Osteoblast (primary cell): ENCODE results near the gene SEC61A1. TPM values are rescaled to one million over a fixed set of nuclear protein-coding genes. Genes with fewer than 3 reads are reported as not detected.

Source experiments
- DNase-seq: peaks from one replicate; pipeline ENCODE4 v3.0.0; 2011; ENCODE audit warnings: low spot score, mixed read lengths; ENCODE audit not compliant: insufficient read length; ENCODE audit errors: missing footprints
- H2AFZ ChIP-seq: 2 replicates; pipeline ENCODE4 v1.6.0; 2011; ENCODE audit warnings: mild to moderate bottlenecking, low read length
- H3K27ac ChIP-seq: 2 replicates; pipeline ENCODE4 v1.5.1; 2011; ENCODE audit warnings: mild to moderate bottlenecking, low read depth, low read length, moderate library complexity
- H3K27me3 ChIP-seq: 2 replicates; pipeline ENCODE4 v1.6.0; 2012; ENCODE audit warnings: mild to moderate bottlenecking, control low read depth, inconsistent platforms, low read length, moderate library complexity; ENCODE audit not compliant: insufficient read depth
- H3K36me3 ChIP-seq: 2 replicates; pipeline ENCODE4 v1.5.1; 2011; ENCODE audit warnings: mild to moderate bottlenecking, low read length, control low read depth, moderate library complexity; ENCODE audit not compliant: insufficient read depth
- H3K4me1 ChIP-seq: 2 replicates; pipeline ENCODE4 v1.5.1; 2011; ENCODE audit warnings: mild to moderate bottlenecking, low read length, control low read depth, moderate library complexity; ENCODE audit not compliant: insufficient read depth
- H3K4me2 ChIP-seq: 2 replicates; pipeline ENCODE4 v1.6.0; 2011; ENCODE audit warnings: mild to moderate bottlenecking, low read length; ENCODE audit not compliant: insufficient read depth
- H3K4me3 ChIP-seq: fragments of 200-600 bp; sonication (generic); 3 replicates; pipeline ENCODE4 v1.5.1; 2012; ENCODE audit warnings: mild to moderate bottlenecking, low read length, inconsistent platforms; ENCODE audit not compliant: insufficient read depth
- H3K79me2 ChIP-seq: 2 replicates; pipeline ENCODE4 v1.6.0; 2012; ENCODE audit warnings: mild to moderate bottlenecking, low read length, control low read depth, inconsistent platforms; ENCODE audit not compliant: insufficient read depth
- H3K9me3 ChIP-seq: 2 replicates; pipeline ENCODE4 v1.5.1; 2011; ENCODE audit warnings: low read depth, low read length, control low read depth
- H4K20me1 ChIP-seq: 2 replicates; pipeline ENCODE4 v1.6.0; 2012; ENCODE audit warnings: mild to moderate bottlenecking, low read length, control low read depth; ENCODE audit not compliant: insufficient read depth
- total RNA-seq: library from RNA; depleted of rRNA; stranded (reverse); fragments of >200 nt; gene quantifications from 2 replicates; pipeline ENCODE4 v1.2.3, GENCODE V29; 2012
- TF ChIP-seq, protein P1 (sequence below): IDR thresholded peaks from 2 replicates; pipeline ENCODE4 v1.5.1; 2011; ENCODE audit warnings: mild to moderate bottlenecking, low read depth, low read length, moderate library complexity; ENCODE audit errors: extremely low read depth

SEC61A1 gene
- total RNA-seq, 1 donor, result 355 TPM

- no peak overlapping the region for H2AFZ ChIP-seq
- H3K79me2 ChIP-seq, result peaks cover 50% of the 10 kb centered on the region
- TF ChIP-seq, protein P1, sequence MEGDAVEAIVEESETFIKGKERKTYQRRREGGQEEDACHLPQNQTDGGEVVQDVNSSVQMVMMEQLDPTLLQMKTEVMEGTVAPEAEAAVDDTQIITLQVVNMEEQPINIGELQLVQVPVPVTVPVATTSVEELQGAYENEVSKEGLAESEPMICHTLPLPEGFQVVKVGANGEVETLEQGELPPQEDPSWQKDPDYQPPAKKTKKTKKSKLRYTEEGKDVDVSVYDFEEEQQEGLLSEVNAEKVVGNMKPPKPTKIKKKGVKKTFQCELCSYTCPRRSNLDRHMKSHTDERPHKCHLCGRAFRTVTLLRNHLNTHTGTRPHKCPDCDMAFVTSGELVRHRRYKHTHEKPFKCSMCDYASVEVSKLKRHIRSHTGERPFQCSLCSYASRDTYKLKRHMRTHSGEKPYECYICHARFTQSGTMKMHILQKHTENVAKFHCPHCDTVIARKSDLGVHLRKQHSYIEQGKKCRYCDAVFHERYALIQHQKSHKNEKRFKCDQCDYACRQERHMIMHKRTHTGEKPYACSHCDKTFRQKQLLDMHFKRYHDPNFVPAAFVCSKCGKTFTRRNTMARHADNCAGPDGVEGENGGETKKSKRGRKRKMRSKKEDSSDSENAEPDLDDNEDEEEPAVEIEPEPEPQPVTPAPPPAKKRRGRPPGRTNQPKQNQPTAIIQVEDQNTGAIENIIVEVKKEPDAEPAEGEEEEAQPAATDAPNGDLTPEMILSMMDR, result no peak
- no peaks in the 10 kb centered on the region for H3K9me3 ChIP-seq
- peaks cover 14% of the 10 kb centered on the region for H3K4me1 ChIP-seq
- peaks cover 71% of the 10 kb centered on the region for H4K20me1 ChIP-seq
- H3K27me3 ChIP-seq, result no peaks in the 10 kb centered on the region
- no peak overlapping the region for H3K4me3 ChIP-seq
- peak overlapping the region; percentile 26 for H3K27ac ChIP-seq
- peaks cover 51% of the 10 kb centered on the region for H3K36me3 ChIP-seq
- no peak overlapping the region for H3K4me2 ChIP-seq
- DNase-seq, result no peak
Observed at GRCh38 chr3:128073185-128073725, 21.0 kb downstream of the SEC61A1 start.

DNA sequence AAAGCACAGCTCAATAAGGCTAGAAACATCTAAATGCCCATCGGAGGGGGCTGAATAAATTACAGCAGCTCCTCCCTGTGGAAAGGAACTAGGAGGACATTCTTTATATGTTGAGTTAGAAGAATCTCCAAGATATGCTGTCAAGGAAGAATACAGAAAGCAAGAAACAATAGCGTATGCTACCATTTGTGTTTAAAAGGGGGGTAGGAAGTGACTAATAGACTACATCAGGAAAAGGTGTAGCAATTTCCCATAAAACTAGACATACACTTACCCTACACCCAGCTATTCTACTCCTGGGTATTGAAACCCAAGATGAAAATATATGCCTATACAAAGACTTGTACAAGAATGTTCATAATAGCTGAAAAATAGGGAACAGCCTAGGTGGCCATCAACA lies 21.6 kb downstream of the SEC61A1 start:
- H3K9me3 ChIP-seq, result no peaks in the 10 kb centered on the region
- H3K79me2 ChIP-seq, result peaks cover 45% of the 10 kb centered on the region
- no peak overlapping the region for H2AFZ ChIP-seq
- no peak overlapping the region for H3K4me3 ChIP-seq
- DNase-seq, result no peak
- H3K27ac ChIP-seq, result peak overlapping the region; percentile 26
- TF ChIP-seq, protein P1, result no peak
- peaks cover 47% of the 10 kb centered on the region for H3K36me3 ChIP-seq
- peaks cover 66% of the 10 kb centered on the region for H4K20me1 ChIP-seq
- H3K4me1 ChIP-seq, result peaks cover 14% of the 10 kb centered on the region
- no peak overlapping the region for H3K4me2 ChIP-seq
- H3K27me3 ChIP-seq, result no peaks in the 10 kb centered on the region

DNA sequence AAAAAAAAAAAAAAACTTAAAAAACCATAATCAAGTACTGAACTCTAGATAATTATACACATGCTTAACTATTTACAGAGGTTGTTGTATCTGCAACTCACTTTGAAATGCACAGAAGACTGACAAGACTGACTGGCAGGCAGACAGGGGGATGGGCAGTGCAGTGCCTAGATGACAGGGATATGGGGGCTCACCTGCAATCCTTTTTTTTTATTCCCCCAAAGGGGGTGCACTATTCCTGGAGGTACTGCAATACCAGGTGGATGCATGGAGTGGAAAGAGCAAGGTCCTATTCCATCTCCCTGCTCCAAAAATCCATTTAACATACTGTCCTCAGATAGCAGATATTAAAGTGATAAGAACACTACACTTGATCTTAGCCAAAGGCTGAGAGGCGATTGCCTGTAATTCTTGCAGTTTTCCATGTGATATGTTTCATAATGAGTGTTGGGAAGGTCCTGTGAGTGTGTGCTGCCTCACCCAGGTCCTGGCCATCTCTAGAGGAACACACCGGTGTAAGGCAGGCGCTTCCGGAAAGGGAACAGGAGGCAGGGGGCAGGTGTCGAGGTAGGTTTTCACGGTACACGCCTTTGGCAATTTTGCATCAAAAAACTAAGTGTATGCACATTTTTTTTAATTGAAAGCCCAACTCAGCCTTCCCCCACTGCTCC lies 22.7 kb downstream of the SEC61A1 start:
- peak; percentile 77 for DNase-seq

More for the DNA sequence above, 22.7 kb downstream of the SEC61A1 start:
- peak overlapping the region; percentile 85 for H3K4me2 ChIP-seq
- peak overlapping the region; percentile 68 for H3K4me3 ChIP-seq
- TF ChIP-seq, protein P1, result no peak
- H3K27me3 ChIP-seq, result no peaks in the 10 kb centered on the region
- H3K79me2 ChIP-seq, result peaks cover 35% of the 10 kb centered on the region
- no peak overlapping the region for H3K27ac ChIP-seq
- H3K36me3 ChIP-seq, result peaks cover 44% of the 10 kb centered on the region
- H3K4me1 ChIP-seq, result peaks cover 19% of the 10 kb centered on the region
- no peaks in the 10 kb centered on the region for H3K9me3 ChIP-seq
- peak overlapping the region; percentile 5 for H2AFZ ChIP-seq
- peaks cover 69% of the 10 kb centered on the region for H4K20me1 ChIP-seq
